HG02973 (cell line): ENCODE measurements around the gene ZNF70.
A peak's percentile ranks its signal among the peaks of the same experiment; 100 is the strongest.

Experiments used
- ATAC-seq: cut with Tn5 transposase; IDR thresholded peaks from one replicate; pipeline ENCODE4 v1.9.1; 2021; ENCODE audit warnings: moderate library complexity; ENCODE audit not compliant: unreplicated experiment

Gene ZNF70

GRCh38 chr22:23720855-23721254 is 30.1 kb downstream of the ZNF70 start:
- no peak for ATAC-seq

GRCh38 chr22:23718371-23719165 is 32.3 kb downstream of the ZNF70 start:
- ATAC-seq: no peak

- peak; percentile 60 for ATAC-seq
These were observed 33.8 kb downstream of the ZNF70 start for GRCh38 chr22:23716811-23717801.

- ATAC-seq: no peak
These were observed 35.0 kb downstream of the ZNF70 start for GRCh38 chr22:23715806-23716375.

GRCh38 chr22:23714596-23715578 is 36.0 kb downstream of the ZNF70 start:
- ATAC-seq: no peak

- no peak for ATAC-seq
These were observed 37.0 kb downstream of the ZNF70 start for GRCh38 chr22:23713696-23714595.

- ATAC-seq: no peak
These were observed 38.7 kb downstream of the ZNF70 start for GRCh38 chr22:23712256-23712655.

GRCh38 chr22:23709107-23709506 is 41.8 kb downstream of the ZNF70 start:
- no peak for ATAC-seq

- no peak for ATAC-seq
These were observed 42.6 kb downstream of the ZNF70 start for GRCh38 chr22:23708270-23708669.

- no peak for ATAC-seq
These were observed 45.6 kb downstream of the ZNF70 start for GRCh38 chr22:23705358-23705757.

GRCh38 chr22:23704829-23705228 is 46.1 kb downstream of the ZNF70 start:
- ATAC-seq: no peak

- no peak for ATAC-seq
These were observed 46.9 kb downstream of the ZNF70 start for GRCh38 chr22:23704062-23704461.

GRCh38 chr22:23700706-23701105 is 50.2 kb downstream of the ZNF70 start:
- ATAC-seq: no peak

GRCh38 chr22:23698673-23699235 is 52.2 kb downstream of the ZNF70 start:
- ATAC-seq: no peak

- ATAC-seq: no peak
These were observed 52.8 kb downstream of the ZNF70 start for GRCh38 chr22:23698094-23698493.

- ATAC-seq: no peak
These were observed 53.6 kb downstream of the ZNF70 start for GRCh38 chr22:23697031-23697970.

- ATAC-seq: peak; percentile 69
These were observed 54.5 kb downstream of the ZNF70 start for GRCh38 chr22:23696326-23696851.
